HEK293 (cell line): ENCODE data around the gene CDYL.

Experiments
- CTCF ChIA-PET: fragments of 350-600 bp; formaldehyde crosslinking; extraction: SDS; loops from one replicate; lab custom pipeline; 2021; ENCODE audit warnings: antibody characterized with exemption; lab: Yijun Ruan, JAX
- POLR2A ChIA-PET: fragments of 300-600 bp; formaldehyde crosslinking; extraction: SDS; loops from one replicate; lab custom pipeline; 2020; ENCODE audit warnings: antibody characterized with exemption, inconsistent platforms; lab: Yijun Ruan, JAX
- H3K27ac ChIP-seq: fragments of 200-500 bp; sonication (Bioruptor generic); 2 replicates; pipeline ENCODE4 v1.5.1; 2014; ENCODE audit warnings: low read depth, low read length, control low read depth, inconsistent platforms; ENCODE audit errors: extremely low read depth
- H3K36me3 ChIP-seq, 2 experiments: fragments of 200-500 bp in 1 of 2; sonication (Bioruptor generic) in 1 of 2; 1 replicate in 1 of 2; 2 replicates in 1 of 2; pipeline ENCODE4 v1.5.1; 2014 to 2017; ENCODE audit warnings: inconsistent platforms in 2 of 2, low read length in 2 of 2; ENCODE audit not compliant: control insufficient read depth in 2 of 2, insufficient read depth in 1 of 2
- H3K4me1 ChIP-seq: fragments of 200-500 bp; sonication (Bioruptor generic); 2 replicates; pipeline ENCODE4 v1.5.1; 2014; ENCODE audit warnings: mild to moderate bottlenecking, low read length, inconsistent platforms; ENCODE audit not compliant: control insufficient read depth, insufficient read depth
- H3K4me3 ChIP-seq: 2 replicates; pipeline ENCODE4 v1.5.1; 2011; ENCODE audit warnings: low read depth, mild to moderate bottlenecking, control low read depth, low read length, moderate library complexity
- H3K9me3 ChIP-seq: fragments of 200-500 bp; sonication (Bioruptor generic); 2 replicates; pipeline ENCODE4 v1.5.1; 2014; ENCODE audit warnings: low read depth, low read length, inconsistent platforms; ENCODE audit not compliant: control insufficient read depth, insufficient read depth
- AEBP2 ChIP-seq: fragments of 450-650 bp; formaldehyde crosslinking; IDR thresholded peaks from 2 replicates; pipeline ENCODE4 v1.5.1; 2016; ENCODE audit warnings: missing biosample characterization, missing genetic modification characterization, borderline replicate concordance
- KLF16 ChIP-seq: fragments of 450-650 bp; formaldehyde crosslinking; IDR thresholded peaks from 2 replicates; pipeline ENCODE4 v1.5.1; 2017; ENCODE audit warnings: missing biosample characterization, missing genetic modification characterization
- KLF7 ChIP-seq: fragments of 450-650 bp; formaldehyde crosslinking; IDR thresholded peaks from 2 replicates; pipeline ENCODE4 v1.5.1; 2016; ENCODE audit warnings: missing biosample characterization, missing genetic modification characterization, borderline replicate concordance
- WT1 ChIP-seq: fragments of 450-650 bp; formaldehyde crosslinking; IDR thresholded peaks from 2 replicates; pipeline ENCODE4 v1.5.1; 2016; ENCODE audit warnings: missing biosample characterization, missing genetic modification characterization
- ZBTB7A ChIP-seq: fragments of 450-650 bp; formaldehyde crosslinking; IDR thresholded peaks from 2 replicates; pipeline ENCODE4 v1.5.1; 2016; ENCODE audit warnings: low read depth, missing biosample characterization, missing genetic modification characterization
- ZEB2 ChIP-seq: fragments of 450-650 bp; formaldehyde crosslinking; IDR thresholded peaks from 2 replicates; pipeline ENCODE4 v1.5.1; 2016; ENCODE audit warnings: missing biosample characterization, missing genetic modification characterization
- ZFP3 ChIP-seq: fragments of 450-650 bp; formaldehyde crosslinking; IDR thresholded peaks from 2 replicates; pipeline ENCODE4 v1.5.1; 2016; ENCODE audit warnings: low read depth, missing biosample characterization, missing genetic modification characterization
- ZFP41 ChIP-seq: fragments of 450-650 bp; formaldehyde crosslinking; IDR thresholded peaks from 2 replicates; pipeline ENCODE4 v1.5.1; 2016; ENCODE audit warnings: missing biosample characterization, missing genetic modification characterization, borderline replicate concordance
- ZFP69B ChIP-seq: fragments of 450-650 bp; formaldehyde crosslinking; IDR thresholded peaks from 2 replicates; pipeline ENCODE4 v1.5.1; 2016; ENCODE audit warnings: missing biosample characterization, missing genetic modification characterization
- ZNF114 ChIP-seq: fragments of 450-650 bp; formaldehyde crosslinking; IDR thresholded peaks from 2 replicates; pipeline ENCODE4 v1.5.0; 2017; ENCODE audit warnings: missing biosample characterization, missing genetic modification characterization
- ZNF121 ChIP-seq: fragments of 450-650 bp; formaldehyde crosslinking; IDR thresholded peaks from 2 replicates; pipeline ENCODE4 v1.5.1; 2016; ENCODE audit warnings: missing biosample characterization, missing genetic modification characterization
- ZNF214 ChIP-seq: fragments of 450-650 bp; formaldehyde crosslinking; IDR thresholded peaks from 2 replicates; pipeline ENCODE4 v1.5.1; 2017; ENCODE audit warnings: missing biosample characterization, mild to moderate bottlenecking, missing genetic modification characterization, borderline replicate concordance
- ZNF239 ChIP-seq: fragments of 450-650 bp; formaldehyde crosslinking; IDR thresholded peaks from 2 replicates; pipeline ENCODE4 v1.5.1; 2016; ENCODE audit warnings: missing biosample characterization, missing genetic modification characterization
- ZNF274 ChIP-seq, 2 experiments: fragments of 200-500 bp in 1 of 2; fragments of 450-650 bp in 1 of 2; sonication (Bioruptor generic) in 1 of 2; formaldehyde crosslinking in 1 of 2; IDR thresholded peaks; 2 replicates each; pipeline versions ENCODE4 v1.5.1 to v1.6.1; 2014 to 2016; ENCODE audit warnings: borderline replicate concordance in 1 of 2, inconsistent platforms in 1 of 2, low read length in 1 of 2, missing biosample characterization in 1 of 2, missing genetic modification characterization in 1 of 2
- ZNF280C ChIP-seq: fragments of 450-650 bp; formaldehyde crosslinking; IDR thresholded peaks from 2 replicates; pipeline ENCODE4 v1.5.1; 2016; ENCODE audit warnings: missing biosample characterization, missing genetic modification characterization
- ZNF324 ChIP-seq: fragments of 450-650 bp; formaldehyde crosslinking; IDR thresholded peaks from 2 replicates; pipeline ENCODE4 v1.5.1; 2016; ENCODE audit warnings: missing biosample characterization, missing genetic modification characterization
- ZNF473 ChIP-seq: fragments of 450-650 bp; formaldehyde crosslinking; IDR thresholded peaks from 2 replicates; pipeline ENCODE4 v1.5.1; 2017; ENCODE audit warnings: missing biosample characterization, missing genetic modification characterization
- ZNF501 ChIP-seq: fragments of 450-650 bp; formaldehyde crosslinking; IDR thresholded peaks from 2 replicates; pipeline ENCODE4 v1.5.1; 2016; ENCODE audit warnings: missing biosample characterization, missing genetic modification characterization
- ZNF529 ChIP-seq: fragments of 450-650 bp; formaldehyde crosslinking; IDR thresholded peaks from 2 replicates; pipeline ENCODE4 v1.5.1; 2017; ENCODE audit warnings: missing genetic modification characterization, missing biosample characterization; ENCODE audit not compliant: insufficient replicate concordance
- ZNF560 ChIP-seq: fragments of 450-650 bp; formaldehyde crosslinking; IDR thresholded peaks from 2 replicates; pipeline ENCODE4 v1.5.1; 2017; ENCODE audit warnings: missing biosample characterization, missing genetic modification characterization, borderline replicate concordance
- ZNF580 ChIP-seq: fragments of 450-650 bp; formaldehyde crosslinking; IDR thresholded peaks from 2 replicates; pipeline ENCODE4 v1.5.1; 2016; ENCODE audit warnings: missing biosample characterization, missing genetic modification characterization
- ZNF585B ChIP-seq: fragments of 450-650 bp; formaldehyde crosslinking; IDR thresholded peaks from 2 replicates; pipeline ENCODE4 v1.5.1; 2016; ENCODE audit warnings: missing biosample characterization, missing genetic modification characterization
- ZNF600 ChIP-seq: fragments of 450-650 bp; formaldehyde crosslinking; IDR thresholded peaks from 2 replicates; pipeline ENCODE4 v1.5.1; 2016; ENCODE audit warnings: missing biosample characterization, missing genetic modification characterization
- ZNF623 ChIP-seq: fragments of 450-650 bp; formaldehyde crosslinking; IDR thresholded peaks from 2 replicates; pipeline ENCODE4 v1.5.1; 2016; ENCODE audit warnings: missing biosample characterization, missing genetic modification characterization
- ZNF658 ChIP-seq: fragments of 450-650 bp; formaldehyde crosslinking; IDR thresholded peaks from 2 replicates; pipeline ENCODE4; 2016; ENCODE audit warnings: missing biosample characterization, missing genetic modification characterization
- ZNF677 ChIP-seq: fragments of 450-650 bp; IDR thresholded peaks from 2 replicates; pipeline ENCODE4 v1.5.0; 2018; ENCODE audit warnings: missing biosample characterization, mild to moderate bottlenecking, missing genetic modification characterization, moderate library complexity
- ZNF837 ChIP-seq: fragments of 450-650 bp; formaldehyde crosslinking; IDR thresholded peaks from 2 replicates; pipeline ENCODE4 v1.5.1; 2016; ENCODE audit warnings: missing biosample characterization, missing genetic modification characterization
- ZNF843 ChIP-seq: fragments of 450-650 bp; formaldehyde crosslinking; IDR thresholded peaks from 2 replicates; pipeline ENCODE4 v1.5.1; 2016; ENCODE audit warnings: missing biosample characterization, missing genetic modification characterization

The CDYL gene

GRCh38 chr6:4858194-4859015 lies 82.2 kb downstream of the CDYL start:
- POLR2A ChIA-PET = no interaction called here
- no peak for TF ChIP-seq ZNF214
- TF ChIP-seq ZFP41 (tag by site-specific recombination) = no peak
- TF ChIP-seq ZNF501 (tag by site-specific recombination) = no peak
- TF ChIP-seq ZNF677 (tag by site-specific recombination) = no peak
- no peak for TF ChIP-seq ZNF114 (tag by site-specific recombination)
- no peak for TF ChIP-seq ZNF529
- no peak for TF ChIP-seq ZNF658
- TF ChIP-seq KLF16 (tag by site-specific recombination) = no peak
- no peak for TF ChIP-seq ZNF121
- TF ChIP-seq ZNF274 (IDR thresholded peaks at IDR 0.05; ENCODE audit: low read length) = no peak
- TF ChIP-seq ZNF274 (tag by site-specific recombination; IDR thresholded peaks at IDR 0.05; ENCODE audit: borderline replicate concordance) = no peak
- no peak for TF ChIP-seq ZNF585B (tag by site-specific recombination)
- TF ChIP-seq ZBTB7A (tag by site-specific recombination) = no peak
- TF ChIP-seq ZNF837 (tag by site-specific recombination) = no peak
- no peak for TF ChIP-seq ZNF473 (tag by site-specific recombination)
- no peak for TF ChIP-seq ZNF843
- no peaks in the 10 kb centered on the region for H3K4me1 ChIP-seq
- no peak overlapping the region for H3K4me3 ChIP-seq
- H3K27ac ChIP-seq = no peak overlapping the region
- H3K36me3 ChIP-seq = no peaks in the 10 kb centered on the region
- CTCF ChIA-PET = interaction anchor here (2.7 kb wide), 2 partner anchors 10 to 13 kb away, joined by 8 to 10 read pairs; no protein-coding TSS in a partner anchor
- no peaks in the 10 kb centered on the region for H3K9me3 ChIP-seq

GRCh38 chr6:4860387-4860786 lies 84.2 kb downstream of the CDYL start:
- CTCF ChIA-PET = interaction anchor here (0.5 to 2.7 kb wide), 2 partner anchors 12 to 128 kb away, joined by 4 to 10 read pairs; no protein-coding TSS in a partner anchor
- no peaks in the 10 kb centered on the region for H3K36me3 ChIP-seq

GRCh38 chr6:4861564-4861963 lies 85.4 kb downstream of the CDYL start:
- Histone ChIP-seq H3K4me1 (no peaks in the 10 kb centered on the region), H3K27ac (no peak overlapping the region), H3K4me3 (no peak overlapping the region), H3K9me3 (no peaks in the 10 kb centered on the region), H3K36me3 (no peaks in the 10 kb centered on the region)
- ChIA-PET POLR2A (no interaction called here), CTCF (interaction anchor here (0.6 to 1.4 kb wide), 3 partner anchors 54 to 300 kb away, joined by 3 to 4 read pairs (median 3); no protein-coding TSS in a partner anchor)
- TF ChIP-seq ZNF600 (tag by site-specific recombination) = no peak
- TF ChIP-seq KLF7 (tag by site-specific recombination) = no peak
- TF ChIP-seq ZNF560 (tag by site-specific recombination) = no peak
- TF ChIP-seq ZFP3 = no peak
- TF ChIP-seq WT1 (tag by site-specific recombination) = no peak
- no peak for TF ChIP-seq ZNF623
- TF ChIP-seq ZNF280C (tag by site-specific recombination) = no peak

More at GRCh38 chr6:4860387-4860786, 84.2 kb downstream of the CDYL start:
- POLR2A ChIA-PET = no interaction called here
- H3K27ac ChIP-seq = no peak overlapping the region
- H3K4me1 ChIP-seq = no peaks in the 10 kb centered on the region
- H3K9me3 ChIP-seq = no peaks in the 10 kb centered on the region
- no peak for TF ChIP-seq ZNF324
- no peak for TF ChIP-seq ZNF239 (tag by site-specific recombination)
- TF ChIP-seq ZNF580 (tag by site-specific recombination) = no peak
- no peak for TF ChIP-seq ZEB2 (tag by site-specific recombination)
- TF ChIP-seq ZFP69B = no peak
- no peak for TF ChIP-seq AEBP2 (tag by site-specific recombination)
- TF ChIP-seq KLF16 (tag by site-specific recombination) = no peak
- no peak overlapping the region for H3K4me3 ChIP-seq
